H1 (cell line): Measurements from ENCODE around the gene CD248. TPM values are rescaled to one million over a fixed set of nuclear protein-coding genes. Genes with fewer than 3 reads are reported as not detected.

Experiments
- CTCF ChIA-PET: fragments of 300-600 bp; sonication (Branson Sonifier 250); formaldehyde crosslinking; loops from one replicate; lab custom pipeline; 2021; ENCODE audit not compliant: partially characterized antibody; lab: Charles Lee
- POLR2A ChIA-PET: fragments of 300-600 bp; sonication (Branson Sonifier 250); formaldehyde crosslinking; loops from one replicate; lab custom pipeline; 2021; ENCODE audit warnings: inconsistent platforms; ENCODE audit not compliant: partially characterized antibody; lab: Charles Lee
- DNase-seq, 2 experiments: peaks; one replicate each; pipeline versions ENCODE4 v3.0.0 to v3.0.0-alpha.2; 2010 to 2022; ENCODE audit warnings: low spot score in 2 of 2, low read depth in 1 of 2, mixed read lengths in 1 of 2
- FAIRE-seq: peaks from 2 replicates; lab custom pipeline; 2011; peaks lifted over from hg19 to GRCh38; lab: Jason Lieb, UNC
- H2AFZ ChIP-seq: 2 replicates; pipeline ENCODE4 v1.8.1; 2012; ENCODE audit warnings: low read length, inconsistent platforms
- H2AK5ac ChIP-seq: 2 replicates; pipeline ENCODE4 v1.6.1; 2013; ENCODE audit warnings: low read depth, low read length
- H2BK120ac ChIP-seq: replicated peaks from 2 replicates; pipeline ENCODE3; 2013; ENCODE audit warnings: low read depth, low read length, inconsistent platforms
- H2BK12ac ChIP-seq: 2 replicates; pipeline ENCODE4 v1.6.1; 2013; ENCODE audit warnings: low read depth, low read length
- H2BK15ac ChIP-seq: 2 replicates; pipeline ENCODE4 v1.6.1; 2013; ENCODE audit warnings: low read length
- H2BK20ac ChIP-seq: 2 replicates; pipeline ENCODE4 v1.6.1; 2013; ENCODE audit warnings: low read length
- H2BK5ac ChIP-seq: 2 replicates; pipeline ENCODE4 v1.6.1; 2013; ENCODE audit warnings: low read depth, low read length
- H3K14ac ChIP-seq: 2 replicates; pipeline ENCODE4 v1.6.1; 2013; ENCODE audit warnings: inconsistent platforms; ENCODE audit not compliant: insufficient read length
- H3K18ac ChIP-seq: 2 replicates; pipeline ENCODE4 v1.6.1; 2013; ENCODE audit warnings: low read length; ENCODE audit errors: extremely low read depth
- H3K23ac ChIP-seq: 2 replicates; pipeline ENCODE4 v1.6.1; 2013; ENCODE audit warnings: inconsistent platforms; ENCODE audit not compliant: insufficient read length
- H3K23me2 ChIP-seq: 2 replicates; pipeline ENCODE4 v1.6.1; 2013; ENCODE audit warnings: low read depth, low read length
- H3K27ac ChIP-seq: 2 replicates; pipeline ENCODE4 v1.6.1; 2011; ENCODE audit warnings: low read depth, low read length, inconsistent platforms
- H3K27me3 ChIP-seq, 4 experiments: replicated peaks in 1 of 4; 1 replicate in 1 of 4; 2 replicates in 3 of 4; pipeline versions ENCODE4 v1.6.1 to v1.8.1; 2011 to 2013; ENCODE audit warnings: low read length in 3 of 4, mild to moderate bottlenecking in 3 of 4, inconsistent platforms in 2 of 4, mixed read lengths in 2 of 4, moderate library complexity in 1 of 4; ENCODE audit not compliant: control insufficient read depth in 3 of 4, insufficient read depth in 3 of 4; ENCODE audit errors: extremely low read depth in 1 of 4
- H3K36me3 ChIP-seq, 4 experiments: 2 replicates each; pipeline versions ENCODE4 v1.6.1 to v1.8.1; 2011 to 2013; ENCODE audit warnings: mild to moderate bottlenecking in 4 of 4, low read length in 3 of 4, moderate library complexity in 2 of 4, control low read depth in 1 of 4, inconsistent platforms in 1 of 4; ENCODE audit not compliant: insufficient read depth in 4 of 4, control insufficient read depth in 2 of 4
- H3K4ac ChIP-seq: replicated peaks from 2 replicates; pipeline ENCODE3; 2013; ENCODE audit warnings: low read length, low read depth, mixed read lengths, inconsistent platforms; ENCODE audit not compliant: insufficient read length
- H3K4me1 ChIP-seq, 4 experiments: replicated peaks in 1 of 4; 1 replicate in 1 of 4; 2 replicates in 3 of 4; pipeline versions ENCODE4 v1.6.1 to v1.8.1; 2011 to 2013; ENCODE audit warnings: low read length in 3 of 4, inconsistent platforms in 2 of 4, mixed read lengths in 1 of 4; ENCODE audit not compliant: insufficient read depth in 4 of 4, control insufficient read depth in 3 of 4
- H3K4me2 ChIP-seq, 2 experiments: 2 replicates each; pipeline versions ENCODE4 v1.6.1 to v1.8.1; 2011 to 2013; ENCODE audit warnings: low read depth in 2 of 2, low read length in 2 of 2, control low read depth in 1 of 2, inconsistent platforms in 1 of 2, mild to moderate bottlenecking in 1 of 2; ENCODE audit not compliant: insufficient read depth in 1 of 2
- H3K4me3 ChIP-seq, 4 experiments: fragments of 200-600, 300-600 bp in 1 of 4; sonication (generic), shearing (Covaris generic), sonication (Bioruptor Twin) in 1 of 4; 2 replicates each; pipeline versions ENCODE4 v1.5.1 to v1.8.1; 2011 to 2016; ENCODE audit warnings: low read length in 4 of 4, low read depth in 3 of 4, control low read depth in 2 of 4, inconsistent platforms in 2 of 4, mild to moderate bottlenecking in 2 of 4, mixed read lengths in 1 of 4, moderate library complexity in 1 of 4; ENCODE audit not compliant: insufficient read depth in 2 of 4; ENCODE audit errors: extremely low read depth in 1 of 4
- H3K56ac ChIP-seq: replicated peaks from 2 replicates; pipeline ENCODE3; 2013; ENCODE audit warnings: low read depth, mild to moderate bottlenecking, mixed read lengths, low read length, inconsistent platforms; ENCODE audit not compliant: insufficient read length
- H3K79me1 ChIP-seq: 2 replicates; pipeline ENCODE4 v1.6.1; 2013; ENCODE audit warnings: low read depth, low read length, control low read depth
- H3K79me2 ChIP-seq, 2 experiments: 2 replicates each; pipeline versions ENCODE4 v1.6.1 to v1.8.1; 2012 to 2013; ENCODE audit warnings: low read length in 2 of 2, mild to moderate bottlenecking in 2 of 2, inconsistent platforms in 1 of 2; ENCODE audit not compliant: insufficient read depth in 2 of 2, control insufficient read depth in 1 of 2
- H3K9ac ChIP-seq, 4 experiments: replicated peaks in 1 of 4; 1 replicate in 1 of 4; 2 replicates in 3 of 4; pipeline versions ENCODE4 v1.6.1 to v1.8.1; 2011 to 2013; ENCODE audit warnings: low read depth in 3 of 4, low read length in 3 of 4, control low read depth in 2 of 4, mild to moderate bottlenecking in 2 of 4, moderate library complexity in 2 of 4, inconsistent platforms in 1 of 4; ENCODE audit errors: extremely low read depth in 1 of 4
- H3K9me3 ChIP-seq, 2 experiments: 2 replicates each; pipeline versions ENCODE4 v1.6.1 to v1.8.1; 2012 to 2013; ENCODE audit warnings: mild to moderate bottlenecking in 2 of 2, moderate library complexity in 2 of 2, control low read depth in 1 of 2, inconsistent platforms in 1 of 2, low read depth in 1 of 2, low read length in 1 of 2, mixed read lengths in 1 of 2; ENCODE audit not compliant: insufficient read depth in 2 of 2
- H4K20me1 ChIP-seq, 2 experiments: replicated peaks in 1 of 2; 2 replicates each; pipeline versions ENCODE3 to v1.8.1; 2011 to 2013; ENCODE audit warnings: inconsistent platforms in 2 of 2, low read length in 2 of 2, mild to moderate bottlenecking in 1 of 2; ENCODE audit not compliant: insufficient read depth in 2 of 2, control insufficient read depth in 1 of 2
- H4K5ac ChIP-seq: 2 replicates; pipeline ENCODE4 v1.6.1; 2013; ENCODE audit warnings: low read length, low read depth, mixed read lengths, inconsistent platforms; ENCODE audit not compliant: insufficient read length
- H4K8ac ChIP-seq: 2 replicates; pipeline ENCODE4 v1.8.0; 2013; ENCODE audit warnings: mild to moderate bottlenecking, moderate library complexity, low read length, inconsistent platforms; ENCODE audit not compliant: insufficient read depth; ENCODE audit errors: extremely low read depth
- H4K91ac ChIP-seq: replicated peaks from 2 replicates; pipeline ENCODE3; 2013; ENCODE audit warnings: low read length, mixed read lengths, inconsistent platforms; ENCODE audit not compliant: insufficient read length
- POLR2AphosphoS5 ChIP-seq: IDR thresholded peaks from 2 replicates; pipeline ENCODE4 v1.6.1; 2011; ENCODE audit warnings: low read depth, low read length
- SIRT6 ChIP-seq: IDR thresholded peaks from one replicate; pipeline ENCODE4 v1.7.1; 2012; ENCODE audit warnings: low read length, inconsistent platforms
- ZNF274 ChIP-seq: IDR thresholded peaks from 2 replicates; pipeline ENCODE4 v1.7.0; 2012; ENCODE audit warnings: low read length, borderline replicate concordance; ENCODE audit errors: extremely low read depth
- WGBS, 2 experiments: shearing (Covaris generic) in 1 of 2; methylation state at CpG; one replicate each; pipeline versions ENCODE4 v1.1.6 to v1.1.7; 2013 to 2015; ENCODE audit warnings: low lambda C conversion rate in 2 of 2, mixed read lengths in 2 of 2, inconsistent platforms in 1 of 2, low coverage in 1 of 2, missing lambda C conversion rate in 1 of 2; ENCODE audit not compliant: insufficient replicate concordance in 2 of 2, insufficient coverage in 1 of 2, insufficient read length in 1 of 2; ENCODE audit errors: extremely low coverage in 1 of 2, missing lambda C conversion rate in 1 of 2; 5-methylcytosine and 5-hydroxymethylcytosine counted together
- polyA plus RNA-seq, 7 experiments: library from polyadenylated mRNA; depleted of rRNA in 3 of 7; stranded (reverse) in 5 of 7; unstranded in 2 of 7; fragments of >200 nt in 5 of 7; fragments of 200-250 nt in 2 of 7; gene quantifications; 1 replicate in 5 of 7; 2 replicates in 1 of 7; 4 replicates in 1 of 7; pipeline versions ENCODE4 v1.2.1 to v1.2.3, GENCODE V29; 2011 to 2013; ENCODE audit warnings: missing spikeins in 2 of 7, mixed read lengths in 2 of 7
- total RNA-seq: library from RNA; stranded (reverse); fragmentation: NEBNext Ultra II Directional; extraction: Animal tissue kit (Norgen Biotek cat#: 25700); gene quantifications from 2 replicates; pipeline ENCODE4 v1.2.1, GENCODE V29; 2021

Gene CD248
- total and polyA plus RNA-seq, 2 of the 8 experiments (the other 6 are each of a cell fraction or from before 2014, with no cell fraction given) = 2.7 to 3.9 TPM

- Histone ChIP-seq H3K27me3 (peaks cover 0 to 4% (median under 1%) of the 10 kb centered on the region in 4 experiments; a peak in 2 of 7 replicates), H4K8ac (no peak overlapping the region), H3K14ac (no peak overlapping the region), H3K18ac (no peak overlapping the region), H2AK5ac (no peak overlapping the region), H3K4me1 (peaks cover 0 to 12% (median 3%) of the 10 kb centered on the region in 4 experiments; a peak in 5 of 7 replicates), H3K23me2 (peaks cover 4% of the 10 kb centered on the region; the same call in 1 of the 2 replicates), H3K4me3 (no peak overlapping the region), H4K5ac (no peak overlapping the region), H3K27ac (no peak overlapping the region), H2BK120ac (no peak overlapping the region), H2BK15ac (no peak overlapping the region), H3K9ac (no peak overlapping the region), H3K36me3 (peaks cover 4 to 32% (median 15%) of the 10 kb centered on the region in 4 experiments), H3K79me2 (peaks cover 0 to 6% of the 10 kb centered on the region in 2 experiments; a peak in 1 of 4 replicates), H3K23ac (no peak overlapping the region), H3K79me1 (peaks cover 5% of the 10 kb centered on the region; the same call in 1 of the 2 replicates), H2BK12ac (no peak overlapping the region), H3K9me3 (no peaks in the 10 kb centered on the region), H4K20me1 (peaks cover 0 to 6% of the 10 kb centered on the region in 2 experiments), H4K91ac (no peak overlapping the region), H3K56ac (no peak overlapping the region), H2BK20ac (no peak overlapping the region), H2AFZ (no peak overlapping the region), H2BK5ac (no peak overlapping the region), H3K4ac (no peak overlapping the region), H3K4me2 (no peak overlapping the region)
- DNase-seq (no peak), FAIRE-seq (no peak)
- 91% methylated on average over 8 of the region's 8 CpGs; no CpG with 5 or more reads in 1 of the 2 experiments for WGBS, 2 experiments
- CTCF ChIA-PET = interaction anchor here (1.5 kb wide), 1 partner anchor 37 kb away, joined by 4 read pairs; no protein-coding TSS in a partner anchor
- POLR2A ChIA-PET = interaction anchor here (1.2 kb wide), 1 partner anchor 11 kb away, joined by 3 read pairs; no protein-coding TSS in a partner anchor
- TF ChIP-seq ZNF274 (no peak), POLR2AphosphoS5 (no peak), SIRT6 (no peak)
Observed at GRCh38 chr11:66275396-66275795, 41.4 kb downstream of the CD248 start.
